ENCODE data around the gene CST9. TPM values are rescaled to one million over a fixed set of nuclear protein-coding genes. Genes with fewer than 3 reads are reported as not detected.

CST9 gene
- total and polyA plus RNA-seq, 2 of the 13 experiments (the other 11 are each of a cell fraction or from before 2014, with no cell fraction given): 0.07 TPM; not detected in 1

DNA sequence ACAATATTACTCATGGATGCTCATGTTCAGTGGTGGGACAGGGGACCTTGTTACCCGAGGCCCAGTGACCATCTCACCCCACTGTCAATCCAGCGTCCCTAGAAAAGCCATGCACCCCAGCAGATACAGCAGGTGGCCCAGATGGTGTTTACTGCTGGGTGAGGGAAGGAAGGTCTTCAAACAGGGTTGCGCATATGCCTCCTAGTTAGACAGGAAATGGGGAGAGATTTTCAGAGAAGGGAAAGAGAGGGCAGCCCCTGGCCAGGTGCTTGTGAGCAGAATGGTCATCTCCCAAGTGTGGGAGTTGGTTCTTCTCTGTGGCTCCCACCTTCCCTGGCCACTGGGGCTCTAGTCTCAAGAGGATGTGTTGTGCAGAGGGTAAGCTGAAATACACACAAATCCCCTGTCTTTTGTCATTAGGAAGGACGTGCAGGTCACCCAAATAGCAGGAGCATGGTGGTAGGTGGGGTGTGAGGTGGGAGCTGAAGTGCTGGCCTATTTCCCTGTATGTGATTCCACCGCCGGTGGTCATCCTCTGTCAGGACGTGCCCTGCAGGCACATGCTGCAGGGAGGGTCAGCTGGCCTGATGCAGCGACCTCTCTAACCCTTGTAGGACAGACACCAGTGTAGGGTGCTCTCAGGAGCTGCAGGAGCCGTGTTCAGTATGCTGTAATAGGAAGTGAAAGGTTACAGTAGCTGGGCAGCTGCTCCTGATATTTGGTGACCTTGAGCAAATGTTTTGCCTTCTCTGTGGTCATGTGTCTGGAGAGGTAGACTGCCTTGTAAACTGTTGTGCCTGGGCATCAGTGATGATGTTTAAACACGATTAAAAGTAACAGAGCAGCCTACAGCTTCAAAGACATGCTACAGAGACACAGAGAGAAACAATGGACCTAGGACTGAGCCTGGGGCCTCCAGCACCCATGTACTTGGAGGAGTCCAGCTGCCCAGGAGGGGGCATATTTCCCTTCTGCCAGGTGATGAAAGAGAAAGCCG, 35.3 kb upstream of the CST9 start (continued):
- TF ChIP-seq SKI (IDR thresholded peaks at IDR 0.05; ENCODE audit: partially characterized antibody) (peak; percentile 86), MED1 (CRISPR knock-in tag; IDR thresholded peaks at IDR 0.05) (peak; percentile 87), ZNF850 (CRISPR knock-in tag; conservative IDR thresholded peaks at IDR 0.05) (no peak), TP53 (CRISPR knock-in tag; conservative IDR thresholded peaks at IDR 0.05) (0 out of 2 replicates have a peak, but pooled peaks have one; percentile 39), ZNF17 (CRISPR knock-in tag; IDR thresholded peaks at IDR 0.05) (no peak), ZSCAN31 (CRISPR knock-in tag; IDR thresholded peaks at IDR 0.05; ENCODE audit: low read depth) (no peak; the same call in 1 of the 2 replicates), KMT2A (CRISPR knock-in tag; IDR thresholded peaks at IDR 0.05) (peak; percentile 55; the same call in 1 of the 2 replicates), KLF6 (CRISPR knock-in tag; IDR thresholded peaks at IDR 0.05) (peak; percentile 53), POLR2G (IDR thresholded peaks at IDR 0.05; ENCODE audit: low read depth, low read length) (peak; percentile 58)
- TF ChIP-seq, protein P1, sequence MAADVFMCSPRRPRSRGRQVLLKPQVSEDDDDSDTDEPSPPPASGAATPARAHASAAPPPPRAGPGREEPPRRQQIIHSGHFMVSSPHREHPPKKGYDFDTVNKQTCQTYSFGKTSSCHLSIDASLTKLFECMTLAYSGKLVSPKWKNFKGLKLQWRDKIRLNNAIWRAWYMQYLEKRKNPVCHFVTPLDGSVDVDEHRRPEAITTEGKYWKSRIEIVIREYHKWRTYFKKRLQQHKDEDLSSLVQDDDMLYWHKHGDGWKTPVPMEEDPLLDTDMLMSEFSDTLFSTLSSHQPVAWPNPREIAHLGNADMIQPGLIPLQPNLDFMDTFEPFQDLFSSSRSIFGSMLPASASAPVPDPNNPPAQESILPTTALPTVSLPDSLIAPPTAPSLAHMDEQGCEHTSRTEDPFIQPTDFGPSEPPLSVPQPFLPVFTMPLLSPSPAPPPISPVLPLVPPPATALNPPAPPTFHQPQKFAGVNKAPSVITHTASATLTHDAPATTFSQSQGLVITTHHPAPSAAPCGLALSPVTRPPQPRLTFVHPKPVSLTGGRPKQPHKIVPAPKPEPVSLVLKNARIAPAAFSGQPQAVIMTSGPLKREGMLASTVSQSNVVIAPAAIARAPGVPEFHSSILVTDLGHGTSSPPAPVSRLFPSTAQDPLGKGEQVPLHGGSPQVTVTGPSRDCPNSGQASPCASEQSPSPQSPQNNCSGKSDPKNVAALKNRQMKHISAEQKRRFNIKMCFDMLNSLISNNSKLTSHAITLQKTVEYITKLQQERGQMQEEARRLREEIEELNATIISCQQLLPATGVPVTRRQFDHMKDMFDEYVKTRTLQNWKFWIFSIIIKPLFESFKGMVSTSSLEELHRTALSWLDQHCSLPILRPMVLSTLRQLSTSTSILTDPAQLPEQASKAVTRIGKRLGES (CRISPR knock-in tag; IDR thresholded peaks at IDR 0.05; ENCODE audit: borderline replicate concordance): no peak
- TF ChIP-seq, protein P2, sequence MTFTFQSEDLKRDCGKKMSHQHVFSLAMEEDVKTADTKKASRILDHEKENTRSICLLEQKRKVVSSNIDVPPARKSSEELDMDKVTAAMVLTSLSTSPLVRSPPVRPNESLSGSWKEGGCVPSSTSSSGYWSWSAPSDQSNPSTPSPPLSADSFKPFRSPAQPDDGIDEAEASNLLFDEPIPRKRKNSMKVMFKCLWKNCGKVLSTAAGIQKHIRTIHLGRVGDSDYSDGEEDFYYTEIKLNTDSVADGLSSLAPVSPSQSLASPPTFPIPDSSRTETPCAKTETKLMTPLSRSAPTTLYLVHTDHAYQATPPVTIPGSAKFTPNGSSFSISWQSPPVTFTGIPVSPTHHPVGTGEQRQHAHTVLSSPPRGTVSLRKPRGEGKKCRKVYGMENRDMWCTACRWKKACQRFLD (CRISPR knock-in tag; IDR thresholded peaks at IDR 0.05; ENCODE audit: borderline replicate concordance): no peak
- TF ChIP-seq, protein P3, sequence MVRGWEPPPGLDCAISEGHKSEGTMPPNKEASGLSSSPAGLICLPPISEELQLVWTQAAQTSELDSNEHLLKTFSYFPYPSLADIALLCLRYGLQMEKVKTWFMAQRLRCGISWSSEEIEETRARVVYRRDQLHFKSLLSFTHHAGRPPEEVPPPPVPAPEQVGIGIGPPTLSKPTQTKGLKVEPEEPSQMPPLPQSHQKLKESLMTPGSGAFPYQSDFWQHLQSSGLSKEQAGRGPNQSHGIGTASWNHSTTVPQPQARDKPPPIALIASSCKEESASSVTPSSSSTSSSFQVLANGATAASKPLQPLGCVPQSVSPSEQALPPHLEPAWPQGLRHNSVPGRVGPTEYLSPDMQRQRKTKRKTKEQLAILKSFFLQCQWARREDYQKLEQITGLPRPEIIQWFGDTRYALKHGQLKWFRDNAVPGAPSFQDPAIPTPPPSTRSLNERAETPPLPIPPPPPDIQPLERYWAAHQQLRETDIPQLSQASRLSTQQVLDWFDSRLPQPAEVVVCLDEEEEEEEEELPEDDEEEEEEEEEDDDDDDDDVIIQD (CRISPR knock-in tag; IDR thresholded peaks at IDR 0.05; ENCODE audit: low read depth): no peak
- TF ChIP-seq, protein P4, sequence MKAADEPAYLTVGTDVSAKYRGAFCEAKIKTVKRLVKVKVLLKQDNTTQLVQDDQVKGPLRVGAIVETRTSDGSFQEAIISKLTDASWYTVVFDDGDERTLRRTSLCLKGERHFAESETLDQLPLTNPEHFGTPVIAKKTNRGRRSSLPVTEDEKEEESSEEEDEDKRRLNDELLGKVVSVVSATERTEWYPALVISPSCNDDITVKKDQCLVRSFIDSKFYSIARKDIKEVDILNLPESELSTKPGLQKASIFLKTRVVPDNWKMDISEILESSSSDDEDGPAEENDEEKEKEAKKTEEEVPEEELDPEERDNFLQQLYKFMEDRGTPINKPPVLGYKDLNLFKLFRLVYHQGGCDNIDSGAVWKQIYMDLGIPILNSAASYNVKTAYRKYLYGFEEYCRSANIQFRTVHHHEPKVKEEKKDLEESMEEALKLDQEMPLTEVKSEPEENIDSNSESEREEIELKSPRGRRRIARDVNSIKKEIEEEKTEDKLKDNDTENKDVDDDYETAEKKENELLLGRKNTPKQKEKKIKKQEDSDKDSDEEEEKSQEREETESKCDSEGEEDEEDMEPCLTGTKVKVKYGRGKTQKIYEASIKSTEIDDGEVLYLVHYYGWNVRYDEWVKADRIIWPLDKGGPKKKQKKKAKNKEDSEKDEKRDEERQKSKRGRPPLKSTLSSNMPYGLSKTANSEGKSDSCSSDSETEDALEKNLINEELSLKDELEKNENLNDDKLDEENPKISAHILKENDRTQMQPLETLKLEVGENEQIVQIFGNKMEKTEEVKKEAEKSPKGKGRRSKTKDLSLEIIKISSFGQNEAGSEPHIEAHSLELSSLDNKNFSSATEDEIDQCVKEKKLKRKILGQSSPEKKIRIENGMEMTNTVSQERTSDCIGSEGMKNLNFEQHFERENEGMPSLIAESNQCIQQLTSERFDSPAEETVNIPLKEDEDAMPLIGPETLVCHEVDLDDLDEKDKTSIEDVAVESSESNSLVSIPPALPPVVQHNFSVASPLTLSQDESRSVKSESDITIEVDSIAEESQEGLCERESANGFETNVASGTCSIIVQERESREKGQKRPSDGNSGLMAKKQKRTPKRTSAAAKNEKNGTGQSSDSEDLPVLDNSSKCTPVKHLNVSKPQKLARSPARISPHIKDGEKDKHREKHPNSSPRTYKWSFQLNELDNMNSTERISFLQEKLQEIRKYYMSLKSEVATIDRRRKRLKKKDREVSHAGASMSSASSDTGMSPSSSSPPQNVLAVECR (CRISPR knock-in tag; IDR thresholded peaks at IDR 0.05; ENCODE audit: borderline replicate concordance): peak; percentile 72; the same call in 1 of the 2 replicates
- TF ChIP-seq, protein P5, sequence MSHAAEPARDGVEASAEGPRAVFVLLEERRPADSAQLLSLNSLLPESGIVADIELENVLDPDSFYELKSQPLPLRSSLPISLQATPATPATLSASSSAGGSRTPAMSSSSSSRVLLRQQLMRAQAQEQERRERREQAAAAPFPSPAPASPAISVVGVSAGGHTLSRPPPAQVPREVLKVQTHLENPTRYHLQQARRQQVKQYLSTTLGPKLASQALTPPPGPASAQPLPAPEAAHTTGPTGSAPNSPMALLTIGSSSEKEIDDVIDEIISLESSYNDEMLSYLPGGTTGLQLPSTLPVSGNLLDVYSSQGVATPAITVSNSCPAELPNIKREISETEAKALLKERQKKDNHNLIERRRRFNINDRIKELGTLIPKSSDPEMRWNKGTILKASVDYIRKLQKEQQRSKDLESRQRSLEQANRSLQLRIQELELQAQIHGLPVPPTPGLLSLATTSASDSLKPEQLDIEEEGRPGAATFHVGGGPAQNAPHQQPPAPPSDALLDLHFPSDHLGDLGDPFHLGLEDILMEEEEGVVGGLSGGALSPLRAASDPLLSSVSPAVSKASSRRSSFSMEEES (CRISPR knock-in tag; IDR thresholded peaks at IDR 0.05): peak; percentile 97

Measured in HepG2 (cell line).